Uterus (tissue), 4 donors: ENCODE measurements around the gene KCNQ1. TPM values are rescaled to one million over a fixed set of nuclear protein-coding genes. Genes with fewer than 3 reads are reported as not detected.

Experiments used
- DNase-seq, 2 donors: peaks; one replicate each; pipeline ENCODE4 v3.0.0-alpha.2; 2019 to 2020
- H3K27ac ChIP-seq, 2 donors: fragments of 200-600 bp; sonication (generic); 1 replicate in 1 of 2; 2 replicates in 1 of 2; pipeline ENCODE4 v1.5.1; 2016 to 2018
- H3K27me3 ChIP-seq, 2 donors: fragments of 200-600 bp; sonication (generic); one replicate each; pipeline ENCODE4 v1.5.1; 2018 to 2019; ENCODE audit warnings: control low read depth in 1 of 2
- H3K36me3 ChIP-seq, 2 donors: fragments of 200-600 bp; sonication (generic); one replicate each; pipeline ENCODE4 v1.5.1; 2019; ENCODE audit warnings: control low read depth in 1 of 2
- H3K4me1 ChIP-seq, 2 donors: fragments of 200-600 bp; sonication (generic); one replicate each; pipeline ENCODE4 v1.5.1; 2018 to 2019; ENCODE audit warnings: control low read depth in 1 of 2
- H3K4me3 ChIP-seq, 2 donors: fragments of 200-600 bp; sonication (generic); 1 replicate in 1 of 2; 2 replicates in 1 of 2; pipeline ENCODE4 v1.5.1; 2018 to 2019; ENCODE audit warnings: mild to moderate bottlenecking in 1 of 2
- H3K9me3 ChIP-seq, 2 donors: fragments of 200-600 bp; sonication (generic); one replicate each; pipeline ENCODE4 v1.5.1; 2019; ENCODE audit warnings: control low read depth in 1 of 2
- POLR2A ChIP-seq, 2 donors: fragments of 450-650 bp; IDR thresholded peaks; one replicate each; pipeline ENCODE4 v1.6.1; 2016; ENCODE audit warnings: antibody characterized with exemption in 2 of 2, mild to moderate bottlenecking in 1 of 2, moderate library complexity in 1 of 2
- intact Hi-C: fragments of 100-400 bp; cut with DNase I; formaldehyde crosslinking; loops from one replicate; pipeline ENCODE4 v1.15.1; 2023; ENCODE audit warnings: low total_unique reads
- total RNA-seq, 4 donors: library from RNA; depleted of rRNA in 3 of 4; stranded (reverse); fragments of >200 nt in 3 of 4; gene quantifications; one replicate each; pipeline versions ENCODE4 v1.1.0 to v1.2.4, GENCODE V29; 2014 to 2023
- TF ChIP-seq, protein P1 (sequence below), 4 experiments: fragments of 200-600 bp in 2 of 4; fragments of 450-650 bp in 2 of 4; sonication (generic) in 2 of 4; IDR thresholded peaks; one replicate each; pipeline ENCODE4 v1.5.1; 2016 to 2019; ENCODE audit warnings: antibody characterized with exemption in 4 of 4, mild to moderate bottlenecking in 2 of 4, moderate library complexity in 1 of 4
- donor health status: DM: yes; HTN: yes; CAD: no.

Gene KCNQ1
- total RNA-seq, 4 donors from 2014 or later: 2.6 to 10.4 (median 5.4) TPM

- Histone ChIP-seq H3K27me3 (no peaks in the 10 kb centered on the region), H3K4me1 (no peaks in the 10 kb centered on the region), H3K4me3 (no peak overlapping the region), H3K9me3 (no peaks in the 10 kb centered on the region), H3K27ac (no peak overlapping the region), H3K36me3 (no peaks in the 10 kb centered on the region)
- DNase-seq: no peak
- TF ChIP-seq, protein P1, sequence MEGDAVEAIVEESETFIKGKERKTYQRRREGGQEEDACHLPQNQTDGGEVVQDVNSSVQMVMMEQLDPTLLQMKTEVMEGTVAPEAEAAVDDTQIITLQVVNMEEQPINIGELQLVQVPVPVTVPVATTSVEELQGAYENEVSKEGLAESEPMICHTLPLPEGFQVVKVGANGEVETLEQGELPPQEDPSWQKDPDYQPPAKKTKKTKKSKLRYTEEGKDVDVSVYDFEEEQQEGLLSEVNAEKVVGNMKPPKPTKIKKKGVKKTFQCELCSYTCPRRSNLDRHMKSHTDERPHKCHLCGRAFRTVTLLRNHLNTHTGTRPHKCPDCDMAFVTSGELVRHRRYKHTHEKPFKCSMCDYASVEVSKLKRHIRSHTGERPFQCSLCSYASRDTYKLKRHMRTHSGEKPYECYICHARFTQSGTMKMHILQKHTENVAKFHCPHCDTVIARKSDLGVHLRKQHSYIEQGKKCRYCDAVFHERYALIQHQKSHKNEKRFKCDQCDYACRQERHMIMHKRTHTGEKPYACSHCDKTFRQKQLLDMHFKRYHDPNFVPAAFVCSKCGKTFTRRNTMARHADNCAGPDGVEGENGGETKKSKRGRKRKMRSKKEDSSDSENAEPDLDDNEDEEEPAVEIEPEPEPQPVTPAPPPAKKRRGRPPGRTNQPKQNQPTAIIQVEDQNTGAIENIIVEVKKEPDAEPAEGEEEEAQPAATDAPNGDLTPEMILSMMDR (IDR thresholded peaks at IDR 0.05): no peak
- TF ChIP-seq POLR2A (IDR thresholded peaks at IDR 0.05): no peak
- intact Hi-C loops: no loop called here
Observed at GRCh38 chr11:2846470-2846869, 401.7 kb downstream of the KCNQ1 start.

DNA sequence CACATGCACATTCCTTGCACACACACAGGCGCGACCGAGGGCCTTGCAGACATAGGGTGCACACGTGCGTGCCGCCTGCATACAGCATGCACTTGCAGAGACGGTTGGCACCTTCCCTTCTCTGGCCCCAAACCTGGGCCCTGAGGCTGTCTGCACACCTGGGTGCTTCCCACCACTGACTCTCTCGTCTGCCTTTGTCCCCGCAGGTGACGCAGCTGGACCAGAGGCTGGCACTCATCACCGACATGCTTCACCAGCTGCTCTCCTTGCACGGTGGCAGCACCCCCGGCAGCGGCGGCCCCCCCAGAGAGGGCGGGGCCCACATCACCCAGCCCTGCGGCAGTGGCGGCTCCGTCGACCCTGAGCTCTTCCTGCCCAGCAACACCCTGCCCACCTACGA lies 402.8 kb downstream of the KCNQ1 start:
- no peak for TF ChIP-seq POLR2A (IDR thresholded peaks at IDR 0.05)
- TF ChIP-seq, protein P1 (IDR thresholded peaks at IDR 0.05): no peak
- Histone ChIP-seq H3K4me1 (no peaks in the 10 kb centered on the region), H3K4me3 (no peak overlapping the region), H3K36me3 (no peaks in the 10 kb centered on the region), H3K27me3 (no peaks in the 10 kb centered on the region), H3K9me3 (no peaks in the 10 kb centered on the region), H3K27ac (no peak overlapping the region)
- intact Hi-C loops: no loop called here
- DNase-seq: no peak

GRCh38 chr11:2848497-2848896 lies 403.7 kb downstream of the KCNQ1 start:
- Histone ChIP-seq H3K27ac (no peak overlapping the region), H3K27me3 (no peaks in the 10 kb centered on the region), H3K36me3 (no peaks in the 10 kb centered on the region), H3K9me3 (no peaks in the 10 kb centered on the region), H3K4me3 (no peak overlapping the region), H3K4me1 (no peaks in the 10 kb centered on the region)
- no peak for DNase-seq
- TF ChIP-seq POLR2A (IDR thresholded peaks at IDR 0.05): no peak
- TF ChIP-seq, protein P1 (IDR thresholded peaks at IDR 0.05): no peak
- intact Hi-C loops: no loop called here

DNA sequence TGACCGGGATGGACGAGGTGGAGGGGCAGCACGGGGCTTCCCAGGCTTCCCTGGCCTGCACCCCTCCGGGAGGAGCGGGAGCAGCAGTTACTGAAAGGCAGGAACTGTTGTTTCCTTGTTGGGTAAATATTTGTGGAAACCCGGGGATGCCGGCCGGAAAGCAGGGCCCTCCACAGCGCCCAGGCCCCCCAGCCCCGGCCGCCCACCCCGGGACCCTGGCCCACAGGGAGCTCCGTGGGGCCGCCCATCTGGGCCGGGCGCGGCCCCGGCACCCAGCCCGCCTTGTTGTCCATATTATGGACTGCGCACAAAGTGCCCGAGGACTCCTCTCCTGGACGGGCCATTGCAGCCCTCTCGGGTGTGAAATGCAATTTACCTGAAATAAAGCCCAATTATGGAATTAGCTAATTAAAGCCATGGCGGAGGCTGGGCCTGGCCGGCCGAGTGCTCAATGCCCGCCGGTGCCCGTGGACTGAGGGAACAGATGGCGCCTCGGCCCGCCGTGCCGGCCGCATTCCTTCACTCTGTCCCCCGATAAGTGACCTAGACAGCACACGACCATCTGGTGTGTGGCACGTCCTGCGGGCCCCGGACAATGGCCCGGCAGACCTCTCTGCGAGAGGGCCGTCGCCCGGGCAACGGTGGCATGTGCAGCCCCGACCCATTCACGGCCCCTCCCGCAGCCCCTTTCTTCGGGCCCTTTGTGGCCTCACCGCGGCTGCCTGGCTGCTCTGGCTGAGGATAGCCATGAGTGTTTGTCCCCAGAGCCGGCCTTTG lies 405.4 kb downstream of the KCNQ1 start:
- Histone ChIP-seq H3K4me3 (no peak overlapping the region), H3K36me3 (no peaks in the 10 kb centered on the region), H3K4me1 (no peaks in the 10 kb centered on the region), H3K27ac (no peak overlapping the region), H3K27me3 (no peaks in the 10 kb centered on the region), H3K9me3 (no peaks in the 10 kb centered on the region)
- no peak for DNase-seq
- TF ChIP-seq, protein P1 (IDR thresholded peaks at IDR 0.05): no peak
- TF ChIP-seq POLR2A (IDR thresholded peaks at IDR 0.05): no peak
- intact Hi-C loops: no loop called here

- no peaks in the 10 kb centered on the region for H3K9me3 ChIP-seq
- no peaks in the 10 kb centered on the region for H3K4me1 ChIP-seq
- no peak overlapping the region for H3K4me3 ChIP-seq
- intact Hi-C loops: no loop called here
- TF ChIP-seq POLR2A (IDR thresholded peaks at IDR 0.05): no peak
- TF ChIP-seq, protein P1 (IDR thresholded peaks at IDR 0.05): no peak
- H3K36me3 ChIP-seq: no peaks in the 10 kb centered on the region
- H3K27me3 ChIP-seq: no peaks in the 10 kb centered on the region
- no peak for DNase-seq
- no peak overlapping the region for H3K27ac ChIP-seq
Observed at GRCh38 chr11:2853401-2853800, 408.6 kb downstream of the KCNQ1 start.
